ENCODE data around the gene TSPAN2. TPM values are rescaled to one million over a fixed set of nuclear protein-coding genes. Genes with fewer than 3 reads are reported as not detected.

TSPAN2 gene
- total RNA-seq, 1 donor from 2014 or later, result 10.9 TPM

DNA sequence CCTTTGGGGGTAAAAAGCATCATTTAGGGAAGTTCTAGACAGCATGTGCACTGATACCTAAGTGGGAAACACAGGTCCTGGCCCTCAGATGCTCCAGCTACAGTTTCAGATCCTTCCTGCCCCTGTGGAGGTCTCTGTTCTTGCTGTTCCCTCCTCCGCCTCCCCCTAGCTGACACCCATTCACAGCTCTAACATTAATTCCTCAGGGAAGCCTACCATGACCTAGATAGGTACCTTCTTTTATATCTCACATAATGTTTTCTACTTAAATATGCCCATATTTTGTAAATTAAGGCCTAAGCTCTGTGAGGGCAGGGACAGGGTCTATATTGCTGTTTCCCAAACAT is 11.3 kb downstream of the TSPAN2 start:
- peak overlapping the region in 1 of 2 donors; percentile 3 for H3K27ac ChIP-seq
- peaks cover 6 to 37% of the 10 kb centered on the region in 2 donors for H3K4me1 ChIP-seq
- no peak for DNase-seq (ENCODE audit: low spot score in 2 of 2)
- H3K9me3 ChIP-seq, result no peaks in the 10 kb centered on the region
- TF ChIP-seq, protein P1, sequence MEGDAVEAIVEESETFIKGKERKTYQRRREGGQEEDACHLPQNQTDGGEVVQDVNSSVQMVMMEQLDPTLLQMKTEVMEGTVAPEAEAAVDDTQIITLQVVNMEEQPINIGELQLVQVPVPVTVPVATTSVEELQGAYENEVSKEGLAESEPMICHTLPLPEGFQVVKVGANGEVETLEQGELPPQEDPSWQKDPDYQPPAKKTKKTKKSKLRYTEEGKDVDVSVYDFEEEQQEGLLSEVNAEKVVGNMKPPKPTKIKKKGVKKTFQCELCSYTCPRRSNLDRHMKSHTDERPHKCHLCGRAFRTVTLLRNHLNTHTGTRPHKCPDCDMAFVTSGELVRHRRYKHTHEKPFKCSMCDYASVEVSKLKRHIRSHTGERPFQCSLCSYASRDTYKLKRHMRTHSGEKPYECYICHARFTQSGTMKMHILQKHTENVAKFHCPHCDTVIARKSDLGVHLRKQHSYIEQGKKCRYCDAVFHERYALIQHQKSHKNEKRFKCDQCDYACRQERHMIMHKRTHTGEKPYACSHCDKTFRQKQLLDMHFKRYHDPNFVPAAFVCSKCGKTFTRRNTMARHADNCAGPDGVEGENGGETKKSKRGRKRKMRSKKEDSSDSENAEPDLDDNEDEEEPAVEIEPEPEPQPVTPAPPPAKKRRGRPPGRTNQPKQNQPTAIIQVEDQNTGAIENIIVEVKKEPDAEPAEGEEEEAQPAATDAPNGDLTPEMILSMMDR (IDR thresholded peaks at IDR 0.05), result no peak
- H3K36me3 ChIP-seq, result peaks cover 0 to 7% of the 10 kb centered on the region in 2 donors
- intact Hi-C loops (cut with DNase I), result loop anchor here (10.0 kb wide), 1 partner anchor 1297 kb away; the partner anchor contains the start of gene ATP1A1
- H3K27me3 ChIP-seq, result no peaks in the 10 kb centered on the region
- H3K4me3 ChIP-seq, result no peak overlapping the region

DNA sequence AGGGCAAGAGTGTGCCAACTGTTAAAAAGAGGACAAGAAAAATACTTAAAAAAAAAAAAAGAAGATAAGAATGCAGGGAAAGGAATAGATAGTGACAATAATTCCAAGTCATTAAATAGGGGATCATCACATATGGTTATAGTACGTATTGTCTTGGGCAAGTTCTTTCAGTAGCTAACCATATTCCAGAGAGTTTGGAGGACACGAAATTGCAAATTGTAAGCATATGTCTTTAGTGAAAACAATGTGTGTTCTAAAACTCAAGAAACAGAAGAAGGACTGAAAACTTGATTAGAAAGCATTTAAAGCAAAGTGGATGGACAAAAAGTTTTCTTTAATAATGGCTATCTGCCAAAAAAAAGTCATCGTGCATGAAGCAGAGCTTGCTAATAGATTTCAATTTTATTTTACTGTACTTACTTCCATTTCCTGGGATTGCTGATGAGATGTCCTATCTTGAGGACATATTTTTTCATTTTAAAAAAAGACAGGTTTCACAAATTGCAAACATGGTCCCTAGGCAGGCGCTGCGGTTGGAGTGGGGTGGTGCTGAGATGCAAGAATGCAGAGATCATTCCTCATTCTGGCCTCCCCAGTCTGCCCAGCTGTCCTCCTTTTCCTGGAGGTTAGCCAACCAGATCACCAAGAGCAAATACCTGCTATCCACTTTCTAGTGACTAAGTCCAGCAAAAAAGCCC is 11.9 kb downstream of the TSPAN2 start:
- peaks cover 6 to 41% of the 10 kb centered on the region in 2 donors for H3K4me1 ChIP-seq
- intact Hi-C loops (cut with DNase I), result loop anchor here (10.0 kb wide), 1 partner anchor 1297 kb away; the partner anchor contains the start of gene ATP1A1

DNA sequence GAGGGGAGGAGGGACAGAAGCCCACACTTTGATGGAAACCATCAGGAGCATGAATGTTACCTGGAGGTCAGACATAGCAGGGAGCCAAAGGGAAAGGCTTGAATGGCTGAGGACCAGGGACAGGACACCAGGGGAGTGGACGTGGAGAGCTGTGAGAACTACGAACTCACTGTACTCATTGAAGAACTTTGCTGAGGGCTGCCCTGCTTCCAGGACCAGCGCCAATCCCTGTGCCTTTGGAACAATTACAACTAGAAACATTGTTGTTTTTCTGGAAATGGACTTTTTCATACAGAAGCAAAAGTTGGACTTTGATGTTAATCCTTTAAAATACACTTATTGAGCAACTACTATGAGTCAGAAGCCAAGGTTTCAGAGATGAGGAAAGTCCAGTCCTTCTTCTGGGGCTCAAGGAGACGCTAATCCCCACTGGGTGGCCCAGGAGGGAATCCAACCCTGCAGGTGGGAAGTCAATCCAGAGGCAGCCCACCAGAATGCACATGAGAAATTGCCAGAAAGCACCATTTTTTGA is 12.9 kb downstream of the TSPAN2 start:
- intact Hi-C loops (cut with DNase I), result loop anchor here (10.0 kb wide), 1 partner anchor 1298 kb away; the partner anchor contains the start of gene ATP1A1
- Histone ChIP-seq H3K27ac (peak overlapping the region; percentile 46 to 86), H3K9me3 (no peaks in the 10 kb centered on the region), H3K4me1 (peaks cover 6 to 47% of the 10 kb centered on the region in 2 donors), H3K4me3 (no peak overlapping the region), H3K36me3 (peaks cover 0 to 7% of the 10 kb centered on the region in 2 donors), H3K27me3 (no peaks in the 10 kb centered on the region)
- peak in 1 of 2 donors; percentile 75 for DNase-seq (ENCODE audit: low spot score in 2 of 2)
- TF ChIP-seq, protein P1 (IDR thresholded peaks at IDR 0.05), result no peak

More for the DNA sequence above, 11.9 kb downstream of the TSPAN2 start:
- Histone ChIP-seq H3K27me3 (no peaks in the 10 kb centered on the region), H3K9me3 (no peaks in the 10 kb centered on the region), H3K4me3 (no peak overlapping the region), H3K27ac (peak overlapping the region; percentile 3 to 46), H3K36me3 (peaks cover 0 to 7% of the 10 kb centered on the region in 2 donors)
- TF ChIP-seq, protein P1 (IDR thresholded peaks at IDR 0.05), result no peak
- DNase-seq (ENCODE audit: low spot score in 2 of 2), result no peak

DNA sequence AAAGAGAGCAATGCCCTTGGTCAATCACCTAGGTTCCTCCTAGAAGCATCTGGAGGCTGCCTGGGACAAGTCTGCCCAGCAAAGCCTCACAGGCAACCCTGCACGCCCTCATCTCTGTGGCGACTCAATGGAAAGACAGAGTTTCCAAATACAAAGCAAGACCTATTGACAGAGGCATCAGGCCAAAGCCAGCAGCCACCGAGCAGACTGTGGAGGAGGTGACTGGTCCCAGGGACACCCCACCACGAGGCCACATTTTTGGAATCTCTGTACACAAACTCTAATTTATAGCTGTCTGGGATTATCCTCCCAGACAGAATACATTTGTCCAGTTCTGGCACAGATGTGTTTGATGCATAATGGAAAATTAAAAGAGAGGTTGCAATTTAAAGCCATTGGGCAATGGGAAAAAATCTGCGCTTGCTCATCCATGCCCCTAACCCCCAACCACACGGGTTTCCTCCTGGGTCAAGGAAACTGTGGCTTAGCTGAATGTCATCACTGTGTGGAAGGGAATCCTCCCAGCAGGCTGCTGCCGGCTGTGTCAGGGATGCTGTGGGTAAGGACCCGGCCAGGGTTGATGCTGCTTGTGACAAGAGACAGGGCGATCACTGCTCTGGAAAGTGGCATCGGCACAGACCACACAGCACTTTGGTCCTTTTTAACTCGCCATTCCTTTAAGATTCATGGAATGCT is 14.3 kb downstream of the TSPAN2 start:
- DNase-seq (ENCODE audit: low spot score in 2 of 2), result peak in 1 of 2 donors; percentile 74
- Histone ChIP-seq H3K4me3 (no peak overlapping the region), H3K4me1 (peaks cover 6 to 47% of the 10 kb centered on the region in 2 donors), H3K36me3 (no peaks in the 10 kb centered on the region), H3K27me3 (no peaks in the 10 kb centered on the region), H3K27ac (peak overlapping the region; percentile 86 to 88), H3K9me3 (no peaks in the 10 kb centered on the region)
- intact Hi-C loops (cut with DNase I), result loop anchor here (5.0 to 10.0 kb wide), 2 partner anchors 257 to 1300 kb away; partner anchors contain the start of gene ATP1A1
- TF ChIP-seq, protein P1 (IDR thresholded peaks at IDR 0.05), result no peak

DNA sequence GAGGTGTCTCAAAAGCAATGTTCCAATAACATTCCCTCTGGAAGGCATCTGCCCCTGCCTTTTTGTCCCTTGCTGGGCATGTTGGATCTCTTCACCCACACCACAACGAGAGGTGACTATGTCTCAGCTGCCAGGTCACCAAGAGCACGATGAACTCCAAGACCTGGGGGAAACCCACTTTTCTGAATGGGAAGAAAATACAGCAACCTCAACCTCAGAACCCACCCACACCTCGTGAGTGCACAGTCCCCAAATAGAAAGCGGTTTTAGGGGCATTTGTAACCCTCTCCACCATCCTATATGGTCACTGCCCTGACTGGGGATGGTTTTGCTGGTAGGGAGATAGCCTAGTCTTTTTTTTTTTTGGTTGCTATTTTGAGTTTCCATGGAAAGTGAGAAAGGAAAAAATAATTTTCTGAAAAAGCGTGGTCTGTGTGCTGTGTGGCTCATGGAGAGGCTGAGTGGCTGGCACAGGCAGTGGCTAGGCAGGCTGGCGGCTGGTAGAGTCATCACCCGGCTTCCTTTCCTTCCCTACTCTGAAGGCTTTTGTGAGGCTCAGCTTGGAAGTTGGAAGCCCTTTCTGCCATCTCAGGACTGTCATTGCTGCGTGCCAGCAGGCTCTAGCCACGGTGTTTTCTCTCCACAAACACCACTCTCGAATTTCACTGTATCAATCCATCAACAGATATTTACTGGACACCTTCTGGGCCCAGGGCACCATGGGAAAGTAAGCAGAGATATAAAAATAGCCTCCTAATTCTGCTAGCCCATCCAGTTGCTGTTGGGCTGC is 15.8 kb downstream of the TSPAN2 start:
- TF ChIP-seq, protein P1 (IDR thresholded peaks at IDR 0.05), result no peak
- Histone ChIP-seq H3K4me3 (peak overlapping the region; percentile 2 to 48), H3K36me3 (no peaks in the 10 kb centered on the region), H3K4me1 (peaks cover 6 to 60% of the 10 kb centered on the region in 2 donors), H3K27ac (peak overlapping the region; percentile 86 to 88), H3K9me3 (no peaks in the 10 kb centered on the region), H3K27me3 (no peaks in the 10 kb centered on the region)
- intact Hi-C loops (cut with DNase I), result loop anchor here (2.0 to 10.0 kb wide), 3 partner anchors 15 to 1301 kb away; partner anchors contain the start of genes ATP1A1 and TSPAN2
- DNase-seq (ENCODE audit: low spot score in 2 of 2), result no peak

Measured in ascending aorta (tissue), 2 donors.